Activated CD4-positive, alpha-beta T cell treated with anti-CD3 and anti-CD28 coated beads, Interleukin-2, Interleukin-4, amounts not matched to agents 100 ng/mL and 50 ng/mL, durations not matched to agents 16 hours and 8 hours (primary cell): ENCODE results near the gene IDI1.
"Not testable (repeated sequence)": the region's sequence is repeated elsewhere in the genome, so short reads cannot be mapped to it uniquely, and the experiment has no call there.

Experiments used
- DNase-seq: peaks from one replicate; pipeline ENCODE4 v3.0.0-alpha.2; 2020; ENCODE audit warnings: low spot score

IDI1 gene

GRCh38 chr10:1034758-1035157, 14.2 kb downstream of the IDI1 start:
- DNase-seq = no peak

- no peak for DNase-seq
Observed at GRCh38 chr10:1033601-1034000, 15.3 kb downstream of the IDI1 start.

- no peak for DNase-seq
Observed at GRCh38 chr10:1029838-1030237, 19.1 kb downstream of the IDI1 start.

GRCh38 chr10:1026578-1026977, 22.3 kb downstream of the IDI1 start:
- no peak for DNase-seq

- DNase-seq = no peak
Observed at GRCh38 chr10:1025683-1026082, 23.2 kb downstream of the IDI1 start, which contains the start of gene IDI2. Gene IDI2 (minus strand): TSS chr10:1025859. CDS start chr10:1024723, 1,136 bp downstream.

- DNase-seq = no peak
Observed at GRCh38 chr10:1024103-1024502, 24.8 kb downstream of the IDI1 start.

GRCh38 chr10:1022413-1022812, 26.5 kb downstream of the IDI1 start:
- DNase-seq = no peak

- DNase-seq = no peak
Observed at GRCh38 chr10:1020958-1021357, 28.0 kb downstream of the IDI1 start.

- no peak for DNase-seq
Observed at GRCh38 chr10:1020460-1020859, 28.5 kb downstream of the IDI1 start.

GRCh38 chr10:1019362-1019761, 29.6 kb downstream of the IDI1 start:
- no peak for DNase-seq

GRCh38 chr10:1015688-1016087, 33.2 kb downstream of the IDI1 start:
- no peak for DNase-seq

- DNase-seq = no peak
Observed at GRCh38 chr10:1011696-1012095, 37.2 kb downstream of the IDI1 start.

GRCh38 chr10:1010703-1011102, 38.2 kb downstream of the IDI1 start:
- no peak for DNase-seq

GRCh38 chr10:1009947-1010346, 39.0 kb downstream of the IDI1 start:
- DNase-seq = not testable (repeated sequence)

GRCh38 chr10:1009071-1009494, 39.8 kb downstream of the IDI1 start:
- DNase-seq = no peak

GRCh38 chr10:1007583-1007982, 41.3 kb downstream of the IDI1 start:
- DNase-seq = no peak

GRCh38 chr10:1006573-1006972, 42.3 kb downstream of the IDI1 start:
- DNase-seq = no peak

- DNase-seq = no peak
Observed at GRCh38 chr10:1003884-1004670, 44.8 kb downstream of the IDI1 start.

- no peak for DNase-seq
Observed at GRCh38 chr10:1002425-1003006, 46.4 kb downstream of the IDI1 start.

- DNase-seq = no peak
Observed at GRCh38 chr10:997266-998022, 51.5 kb downstream of the IDI1 start.

- DNase-seq = no peak
Observed at GRCh38 chr10:996031-996430, 52.9 kb downstream of the IDI1 start.

- no peak for DNase-seq
Observed at GRCh38 chr10:995559-995926, 53.4 kb downstream of the IDI1 start.
